Ovary (tissue), 3 donors: Measurements from ENCODE around the gene CLCN5.

Source experiments
- POLR2A ChIP-seq: fragments of 450-650 bp; IDR thresholded peaks from one replicate; pipeline ENCODE4 v1.6.1; 2017; ENCODE audit warnings: antibody characterized with exemption, mild to moderate bottlenecking, moderate library complexity
- TF ChIP-seq, protein P1 (sequence below), 3 donors: fragments of 450-650 bp in 2 of 3; fragments of 200-600 bp in 1 of 3; IDR thresholded peaks; one replicate each; pipeline versions ENCODE4 v1.5.1 to v1.8.0; 2016 to 2022; ENCODE audit warnings: antibody characterized with exemption in 3 of 3, mild to moderate bottlenecking in 1 of 3
- donor health status: DM: no; HTN: no; CAD: no.

DNA sequence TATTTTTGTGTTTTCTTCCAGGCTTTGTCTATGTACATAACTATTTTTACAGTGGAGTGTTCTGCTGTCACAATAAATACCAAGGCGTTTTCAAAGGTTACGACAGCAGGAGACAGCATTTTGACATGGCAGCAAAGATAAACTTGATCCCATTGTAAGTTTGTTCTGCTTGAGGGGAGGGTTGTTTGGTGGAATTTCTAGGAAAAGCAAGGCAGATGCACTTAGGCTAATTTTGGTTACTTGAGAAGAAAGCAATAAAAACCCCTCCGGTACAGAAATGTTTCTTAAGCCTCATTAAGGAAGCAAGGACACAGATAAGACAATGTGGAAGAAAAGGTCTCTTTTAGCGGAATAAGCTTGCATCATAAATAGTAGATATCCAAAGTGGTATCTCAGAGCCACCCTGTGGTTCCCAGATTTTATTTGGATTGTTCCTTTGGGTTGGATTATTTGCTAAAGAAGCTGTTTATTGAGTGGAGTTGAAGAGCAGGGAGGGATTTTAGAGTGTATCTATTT lies 54.3 kb downstream of the CLCN5 start:
- TF ChIP-seq, protein P1, sequence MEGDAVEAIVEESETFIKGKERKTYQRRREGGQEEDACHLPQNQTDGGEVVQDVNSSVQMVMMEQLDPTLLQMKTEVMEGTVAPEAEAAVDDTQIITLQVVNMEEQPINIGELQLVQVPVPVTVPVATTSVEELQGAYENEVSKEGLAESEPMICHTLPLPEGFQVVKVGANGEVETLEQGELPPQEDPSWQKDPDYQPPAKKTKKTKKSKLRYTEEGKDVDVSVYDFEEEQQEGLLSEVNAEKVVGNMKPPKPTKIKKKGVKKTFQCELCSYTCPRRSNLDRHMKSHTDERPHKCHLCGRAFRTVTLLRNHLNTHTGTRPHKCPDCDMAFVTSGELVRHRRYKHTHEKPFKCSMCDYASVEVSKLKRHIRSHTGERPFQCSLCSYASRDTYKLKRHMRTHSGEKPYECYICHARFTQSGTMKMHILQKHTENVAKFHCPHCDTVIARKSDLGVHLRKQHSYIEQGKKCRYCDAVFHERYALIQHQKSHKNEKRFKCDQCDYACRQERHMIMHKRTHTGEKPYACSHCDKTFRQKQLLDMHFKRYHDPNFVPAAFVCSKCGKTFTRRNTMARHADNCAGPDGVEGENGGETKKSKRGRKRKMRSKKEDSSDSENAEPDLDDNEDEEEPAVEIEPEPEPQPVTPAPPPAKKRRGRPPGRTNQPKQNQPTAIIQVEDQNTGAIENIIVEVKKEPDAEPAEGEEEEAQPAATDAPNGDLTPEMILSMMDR (IDR thresholded peaks at IDR 0.05): no peak
- TF ChIP-seq POLR2A: no peak
